Spleen (tissue), 11 donors: ENCODE measurements around the gene DPP9. TPM values are rescaled to one million over a fixed set of nuclear protein-coding genes. Genes with fewer than 3 reads are reported as not detected.
A peak's percentile ranks its signal among the peaks of the same experiment; 100 is the strongest.

Experiments
- DNase-seq: peaks from one replicate; pipeline ENCODE4 v3.0.0-alpha.2; 2020
- H3K27ac ChIP-seq, 8 donors: fragments of 200-600 bp; sonication (generic) in 7 of 8; 1 replicate in 4 of 8; 2 replicates in 4 of 8; pipeline versions ENCODE4 v1.5.0 to v1.8.0; 2016 to 2021; ENCODE audit warnings: inconsistent platforms in 4 of 8, mild to moderate bottlenecking in 4 of 8, moderate library complexity in 1 of 8
- H3K27me3 ChIP-seq, 7 donors: fragments of 200-600 bp; sonication (generic) in 6 of 7; replicated peaks in 1 of 7; 1 replicate in 4 of 7; 2 replicates in 3 of 7; pipeline versions ENCODE4 v1.5.0 to v1.8.0; 2016 to 2021; ENCODE audit warnings: inconsistent platforms in 3 of 7, mild to moderate bottlenecking in 1 of 7
- H3K36me3 ChIP-seq, 6 donors: fragments of 200-600 bp; sonication (generic) in 5 of 6; 1 replicate in 4 of 6; 2 replicates in 2 of 6; pipeline versions ENCODE4 v1.5.0 to v1.8.0; 2016 to 2021; ENCODE audit warnings: inconsistent platforms in 2 of 6
- H3K4me1 ChIP-seq, 6 donors: fragments of 200-600 bp; sonication (generic) in 5 of 6; 1 replicate in 3 of 6; 2 replicates in 3 of 6; pipeline versions ENCODE4 v1.5.0 to v1.8.0; 2016 to 2021; ENCODE audit warnings: inconsistent platforms in 3 of 6
- H3K4me3 ChIP-seq, 8 donors: fragments of 200-600 bp; sonication (generic) in 7 of 8; 1 replicate in 4 of 8; 2 replicates in 4 of 8; pipeline versions ENCODE4 v1.5.0 to v1.8.0; 2016 to 2021; ENCODE audit warnings: inconsistent platforms in 4 of 8, mild to moderate bottlenecking in 4 of 8, moderate library complexity in 2 of 8
- H3K9me3 ChIP-seq, 8 donors: fragments of 200-600 bp; sonication (generic) in 7 of 8; 1 replicate in 4 of 8; 2 replicates in 4 of 8; pipeline versions ENCODE4 v1.5.0 to v1.8.0; 2016 to 2021; ENCODE audit warnings: inconsistent platforms in 4 of 8
- POLR2A ChIP-seq, 3 donors: fragments of 450-650 bp; IDR thresholded peaks; one replicate each; pipeline ENCODE4 v1.5.1; 2017; ENCODE audit warnings: antibody characterized with exemption in 3 of 3, mild to moderate bottlenecking in 1 of 3
- POLR2AphosphoS5 ChIP-seq, 3 donors: sonication (generic); formaldehyde crosslinking; IDR thresholded peaks; one replicate each; pipeline ENCODE4 v1.5.1; 2017; ENCODE audit warnings: antibody characterized with exemption in 3 of 3
- WGBS, 5 donors: extraction: QIAGEN DNeasy Blood & Tissue Kit in 3 of 5; methylation state at CpG; one replicate each; pipeline versions ENCODE4 v1.1.5 to v1.1.7; 2013 to 2018; 5-methylcytosine and 5-hydroxymethylcytosine counted together
- intact Hi-C: fragments of 100-400 bp; cut with DNase I; formaldehyde crosslinking; loops from one replicate; pipeline ENCODE4 v1.15.0; 2023; ENCODE audit warnings: low total_unique reads
- polyA plus RNA-seq, 3 donors: library from polyadenylated mRNA; stranded (reverse); fragments of 200-250 nt; gene quantifications; one replicate each; pipeline ENCODE4 v1.2.1, GENCODE V29; 2013
- total RNA-seq, 7 donors: library from RNA; depleted of rRNA in 3 of 7; stranded (reverse); fragments of >200 nt in 3 of 7; fragmentation: NEBNext Ultra II Directional in 4 of 7; extraction: Animal tissue kit (Norgen Biotek cat#: 25700) in 4 of 7; gene quantifications; one replicate each; pipeline versions ENCODE4 v1.1.0 to v1.2.1, GENCODE V29; 2016 to 2021
- TF ChIP-seq, protein P1 (sequence below), 11 experiments: fragments of 200-600 bp in 7 of 11; fragments of 450-650 bp in 4 of 11; sonication (generic) in 4 of 11; IDR thresholded peaks in 8 of 11; conservative IDR thresholded peaks in 3 of 11; 1 replicate in 7 of 11; 2 replicates in 4 of 11; pipeline versions ENCODE4 v1.4.0 to v1.8.0; 2016 to 2021; ENCODE audit warnings: antibody characterized with exemption in 11 of 11, inconsistent platforms in 4 of 11, mild to moderate bottlenecking in 1 of 11
- donor health status: healthy with polysubstance abuse.
- donor health status: DM: no; HTN: no; CAD: no; lungs with moderate emphysema.
- donor health status: DM: no; HTN: no; CAD: no.
- donor health status: Bipolar disorder and iron deficiency.
- donor health status: healthy.
- donor health status: DM: no; HTN: no; CAD: no.
- donor health status: DM: yes; HTN: yes; CAD: no.

Gene DPP9
- total and polyA plus RNA-seq, 10 donors = 22.8 to 89.9 (median 64.9) TPM

DNA sequence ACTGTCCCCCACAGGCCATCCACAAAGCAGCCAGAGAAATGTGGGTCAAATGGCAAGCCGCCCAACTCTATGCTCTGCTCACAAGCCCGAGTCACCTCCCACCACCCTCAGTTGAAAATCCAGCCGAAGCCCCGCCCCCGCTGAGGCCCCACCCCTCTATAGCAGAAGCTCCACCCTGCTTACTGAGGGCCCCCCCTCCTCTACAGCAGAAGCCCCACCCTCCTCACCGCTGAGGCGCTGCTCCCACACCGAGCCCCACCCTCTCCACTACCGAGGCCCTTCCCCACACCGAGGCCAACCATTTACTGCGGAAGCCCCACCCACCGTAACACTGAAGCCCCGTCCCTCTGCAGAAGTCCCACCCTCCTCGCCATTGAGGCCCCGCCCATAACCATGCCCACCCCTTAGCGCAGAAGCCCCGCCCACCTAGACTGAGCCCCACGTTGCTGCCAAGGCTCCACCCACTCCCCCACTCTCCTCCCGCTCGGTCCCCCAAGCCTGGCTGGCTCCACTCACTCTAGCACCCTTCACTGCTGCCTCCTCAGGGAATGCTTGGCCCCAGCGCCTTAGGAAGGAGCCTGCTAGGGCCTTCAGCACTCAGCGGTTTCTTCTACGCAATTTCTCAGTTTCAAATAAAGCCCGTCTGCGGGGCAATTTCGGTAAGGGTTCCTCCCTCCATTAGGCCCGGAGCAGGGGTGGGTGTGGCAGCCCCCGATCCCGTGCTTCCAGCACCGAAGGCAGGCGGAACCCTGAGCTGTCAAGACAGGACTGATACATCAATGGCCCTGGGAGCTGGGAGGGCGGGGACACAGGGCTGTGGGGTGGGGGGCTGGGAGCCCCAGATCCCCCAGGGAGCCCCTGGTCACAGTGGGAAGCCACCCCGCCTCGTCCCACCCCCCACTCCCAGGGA lies 44.5 kb downstream of the DPP9 start:
- Histone ChIP-seq H3K27ac (no peak overlapping the region), H3K4me1 (no peaks in the 10 kb centered on the region), H3K27me3 (no peaks in the 10 kb centered on the region), H3K4me3 (no peak overlapping the region), H3K9me3 (no peaks in the 10 kb centered on the region), H3K36me3 (peaks cover 0 to 100% (median 73%) of the 10 kb centered on the region in 6 donors)
- DNase-seq = no peak
- TF ChIP-seq, protein P1, sequence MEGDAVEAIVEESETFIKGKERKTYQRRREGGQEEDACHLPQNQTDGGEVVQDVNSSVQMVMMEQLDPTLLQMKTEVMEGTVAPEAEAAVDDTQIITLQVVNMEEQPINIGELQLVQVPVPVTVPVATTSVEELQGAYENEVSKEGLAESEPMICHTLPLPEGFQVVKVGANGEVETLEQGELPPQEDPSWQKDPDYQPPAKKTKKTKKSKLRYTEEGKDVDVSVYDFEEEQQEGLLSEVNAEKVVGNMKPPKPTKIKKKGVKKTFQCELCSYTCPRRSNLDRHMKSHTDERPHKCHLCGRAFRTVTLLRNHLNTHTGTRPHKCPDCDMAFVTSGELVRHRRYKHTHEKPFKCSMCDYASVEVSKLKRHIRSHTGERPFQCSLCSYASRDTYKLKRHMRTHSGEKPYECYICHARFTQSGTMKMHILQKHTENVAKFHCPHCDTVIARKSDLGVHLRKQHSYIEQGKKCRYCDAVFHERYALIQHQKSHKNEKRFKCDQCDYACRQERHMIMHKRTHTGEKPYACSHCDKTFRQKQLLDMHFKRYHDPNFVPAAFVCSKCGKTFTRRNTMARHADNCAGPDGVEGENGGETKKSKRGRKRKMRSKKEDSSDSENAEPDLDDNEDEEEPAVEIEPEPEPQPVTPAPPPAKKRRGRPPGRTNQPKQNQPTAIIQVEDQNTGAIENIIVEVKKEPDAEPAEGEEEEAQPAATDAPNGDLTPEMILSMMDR (IDR thresholded peaks at IDR 0.05 in 8 of 11, conservative IDR thresholded peaks at IDR 0.05 in 3 of 11) = no peak
- TF ChIP-seq POLR2AphosphoS5 (IDR thresholded peaks at IDR 0.05) = peak in 1 of 3 donors; percentile 12
- WGBS, 5 donors = 86 to 91% (median 88%) methylated on average over 31 to 34 of the region's 34 CpGs
- intact Hi-C loops = no loop called here

GRCh38 chr19:4676955-4677731 lies 46.5 kb downstream of the DPP9 start:
- H3K27me3 ChIP-seq = no peaks in the 10 kb centered on the region
- no peaks in the 10 kb centered on the region for H3K4me1 ChIP-seq
- H3K36me3 ChIP-seq = peaks cover 0 to 80% (median 53%) of the 10 kb centered on the region in 6 donors
- no peak for TF ChIP-seq POLR2AphosphoS5 (IDR thresholded peaks at IDR 0.05)
- TF ChIP-seq, protein P1 (IDR thresholded peaks at IDR 0.05 in 8 of 11, conservative IDR thresholded peaks at IDR 0.05 in 3 of 11) = peak in 7 of 11 experiments; percentile 24 to 52 (median 43)
- H3K4me3 ChIP-seq = no peak overlapping the region
- WGBS, 5 donors = 75 to 87% (median 79%) methylated on average over 13 to 17 of the region's 17 CpGs
- DNase-seq = no peak
- H3K27ac ChIP-seq = peak overlapping the region in 2 of 8 donors; percentile 23 to 45
- intact Hi-C loops = no loop called here
- no peaks in the 10 kb centered on the region for H3K9me3 ChIP-seq

DNA sequence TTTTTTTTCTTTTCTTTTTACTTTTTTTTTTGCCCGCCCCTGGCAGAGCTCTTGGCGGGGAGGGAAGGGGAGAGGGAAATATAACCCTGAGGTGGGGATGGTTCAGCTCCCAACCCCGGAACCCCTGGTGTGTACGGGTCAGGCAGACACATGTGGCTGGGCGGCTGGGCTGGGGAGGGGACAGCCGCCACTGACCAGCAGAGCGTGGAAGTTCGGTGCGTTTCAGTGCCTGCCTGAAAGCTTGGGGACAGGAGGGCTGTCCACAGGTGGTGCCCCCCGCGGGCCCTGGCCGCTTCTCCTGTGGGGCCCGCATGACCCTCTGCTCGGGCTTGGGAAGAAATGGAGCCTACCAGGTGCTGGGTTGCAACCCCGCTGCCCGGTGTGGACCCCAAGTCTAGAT lies 48.3 kb downstream of the DPP9 start:
- 93 to 96% (median 94%) methylated on average over 14 to 16 of the region's 16 CpGs for WGBS, 5 donors
- H3K27me3 ChIP-seq = no peaks in the 10 kb centered on the region
- intact Hi-C loops = no loop called here
- peaks cover 0 to 6% (median 2%) of the 10 kb centered on the region in 6 donors for H3K4me1 ChIP-seq
- no peak overlapping the region for H3K27ac ChIP-seq
- H3K36me3 ChIP-seq = peaks cover 0 to 62% (median 39%) of the 10 kb centered on the region in 6 donors
- no peak for DNase-seq
- no peak for TF ChIP-seq POLR2A (IDR thresholded peaks at IDR 0.05)
- peak in 1 of 3 donors; percentile 36 for TF ChIP-seq POLR2AphosphoS5 (IDR thresholded peaks at IDR 0.05)
- no peak overlapping the region for H3K4me3 ChIP-seq
- H3K9me3 ChIP-seq = no peaks in the 10 kb centered on the region

- intact Hi-C loops = no loop called here
Measured at GRCh38 chr19:4673726-4674125, 49.9 kb downstream of the DPP9 start.

More at GRCh38 chr19:4673726-4674125, 49.9 kb downstream of the DPP9 start:
- TF ChIP-seq, protein P1 (IDR thresholded peaks at IDR 0.05 in 8 of 11, conservative IDR thresholded peaks at IDR 0.05 in 3 of 11) = no peak
- TF ChIP-seq POLR2A (IDR thresholded peaks at IDR 0.05) = no peak
- no peak for TF ChIP-seq POLR2AphosphoS5 (IDR thresholded peaks at IDR 0.05)
- Histone ChIP-seq H3K27ac (no peak overlapping the region), H3K27me3 (no peaks in the 10 kb centered on the region), H3K9me3 (no peaks in the 10 kb centered on the region), H3K36me3 (peaks cover 0 to 52% (median 28%) of the 10 kb centered on the region in 6 donors), H3K4me3 (no peak overlapping the region), H3K4me1 (peaks cover 8 to 17% (median 13%) of the 10 kb centered on the region in 6 donors)
- 87 to 96% (median 90%) methylated on average over 4 of the region's 4 CpGs for WGBS, 5 donors
- no peak for DNase-seq
